Kidney (tissue), 14 donors: ENCODE data around the gene CAMSAP2. TPM values are rescaled to one million over a fixed set of nuclear protein-coding genes. Genes with fewer than 3 reads are reported as not detected.

Source experiments
- DNase-seq, 5 donors: peaks; one replicate each; pipeline ENCODE4 v3.0.0-alpha.2; 2013 to 2020
- FAIRE-seq: peaks from 2 replicates; lab custom pipeline; 2012; peaks lifted over from hg19 to GRCh38; lab: Jason Lieb, UNC
- H3K27ac ChIP-seq, 2 donors: one replicate each; pipeline ENCODE4 v1.7.0; 2013; ENCODE audit warnings: low read depth in 2 of 2, low read length in 2 of 2, inconsistent platforms in 1 of 2
- H3K27me3 ChIP-seq: one replicate; pipeline ENCODE4 v1.7.1; 2013; ENCODE audit warnings: low read length, inconsistent platforms; ENCODE audit not compliant: control insufficient read depth, insufficient read depth
- H3K36me3 ChIP-seq, 3 donors: one replicate each; pipeline versions ENCODE4 v1.7.0 to v1.7.1; 2013; ENCODE audit warnings: low read length in 3 of 3, control low read depth in 1 of 3, inconsistent platforms in 1 of 3; ENCODE audit not compliant: insufficient read depth in 3 of 3, control insufficient read depth in 2 of 3
- H3K4me1 ChIP-seq, 3 donors: one replicate each; pipeline versions ENCODE4 v1.7.0 to v1.7.1; 2013; ENCODE audit warnings: low read length in 3 of 3, inconsistent platforms in 1 of 3, low read depth in 1 of 3; ENCODE audit not compliant: control insufficient read depth in 2 of 3, insufficient read depth in 2 of 3
- H3K4me3 ChIP-seq, 3 donors: one replicate each; pipeline versions ENCODE4 v1.7.0 to v1.8.1; 2013; ENCODE audit warnings: low read length in 3 of 3, control low read depth in 1 of 3, inconsistent platforms in 1 of 3
- H3K9ac ChIP-seq, 3 donors: one replicate each; pipeline versions ENCODE4 v1.7.0 to v1.7.1; 2013; ENCODE audit warnings: low read length in 3 of 3, control low read depth in 1 of 3, inconsistent platforms in 1 of 3
- H3K9me3 ChIP-seq, 3 donors: one replicate each; pipeline versions ENCODE4 v1.7.0 to v1.7.1; 2013; ENCODE audit warnings: low read length in 3 of 3, control low read depth in 1 of 3, inconsistent platforms in 1 of 3; ENCODE audit not compliant: control insufficient read depth in 2 of 3, insufficient read depth in 1 of 3
- CTCF ChIP-seq: IDR thresholded peaks from 3 replicates; pipeline ENCODE4 v1.5.1; 2012; ENCODE audit warnings: mild to moderate bottlenecking, moderate library complexity, borderline replicate concordance; ENCODE audit not compliant: insufficient read depth; ENCODE audit errors: extremely low read depth
- intact Hi-C: fragments of 100-400 bp; cut with DNase I; formaldehyde crosslinking; loops from one replicate; pipeline ENCODE4 v1.11.1; 2022
- polyA plus RNA-seq: library from polyadenylated mRNA; stranded (reverse); fragments of 350-450 nt; fragmentation: Illumina TruSeq; extraction: RNeasy Lipid Tissue Mini Kit (QIAGEN cat#74804); gene quantifications from one replicate; pipeline ENCODE4 v1.2.3, GENCODE V29; 2014; ENCODE audit warnings: low read depth, low replicate concordance; ENCODE audit not compliant: insufficient read depth
- total RNA-seq: library from RNA; stranded (reverse); fragmentation: NEBNext Ultra II Directional; extraction: Animal tissue kit (Norgen Biotek cat#: 25700); gene quantifications from one replicate; pipeline ENCODE4 v1.2.1, GENCODE V29; 2021
- donor health status: control.
- donor health status: control.
- donor health status: control.
- donor health status: control.
- donor health status: control.
- donor health status: DM: yes; HTN: yes; CAD: no.
- donor health status: Normal renal cell carcinoma (clear cell type).

Gene CAMSAP2
- total and polyA plus RNA-seq, 2 donors from 2014 or later, result 7.5 to 30.3 TPM

- no peak for DNase-seq
- no peak overlapping the region for H3K9ac ChIP-seq
- no peak for TF ChIP-seq CTCF
- H3K27ac ChIP-seq, result no peak overlapping the region
- intact Hi-C loops, result no loop called here
- H3K27me3 ChIP-seq, result no peaks in the 10 kb centered on the region
- FAIRE-seq, result no peak
- no peak overlapping the region for H3K4me3 ChIP-seq
- peaks cover 0 to 36% (median 3%) of the 10 kb centered on the region in 3 donors for H3K36me3 ChIP-seq
- H3K9me3 ChIP-seq, result no peaks in the 10 kb centered on the region
- peaks cover 3 to 23% (median 21%) of the 10 kb centered on the region in 3 donors for H3K4me1 ChIP-seq
These were observed 160.3 kb downstream of the CAMSAP2 start for GRCh38 chr1:200899015-200899386.

DNA sequence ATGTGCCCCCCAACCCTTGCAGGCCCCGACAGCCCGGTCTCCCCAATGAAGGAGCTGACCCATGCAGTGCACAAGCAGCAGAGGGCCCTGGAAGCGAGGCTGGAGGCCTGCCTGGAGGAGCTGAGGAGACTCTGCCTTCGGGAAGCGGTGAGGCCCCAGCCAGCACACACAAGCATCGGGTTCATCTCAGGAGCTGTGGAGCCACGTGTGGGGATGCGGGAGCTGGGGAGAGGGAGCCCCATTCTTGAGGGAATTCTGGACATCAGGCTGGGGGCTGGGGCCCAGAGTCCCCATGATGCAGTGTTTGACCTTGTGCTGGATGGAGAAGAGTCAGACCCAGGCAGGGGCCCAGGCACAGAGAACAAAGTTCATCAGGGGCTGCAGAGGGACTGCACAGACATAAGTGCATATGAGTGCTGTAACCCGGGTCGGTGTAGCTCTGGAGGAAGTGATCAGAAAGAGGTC lies 160.8 kb downstream of the CAMSAP2 start:
- FAIRE-seq, result no peak
- no peak for DNase-seq
- Histone ChIP-seq H3K9me3 (no peaks in the 10 kb centered on the region), H3K4me3 (no peak overlapping the region), H3K9ac (no peak overlapping the region), H3K27ac (no peak overlapping the region), H3K36me3 (peaks cover 0 to 36% (median 3%) of the 10 kb centered on the region in 3 donors), H3K27me3 (no peaks in the 10 kb centered on the region), H3K4me1 (peaks cover 3 to 19% (median 17%) of the 10 kb centered on the region in 3 donors)
- TF ChIP-seq CTCF, result no peak
- intact Hi-C loops, result no loop called here

DNA sequence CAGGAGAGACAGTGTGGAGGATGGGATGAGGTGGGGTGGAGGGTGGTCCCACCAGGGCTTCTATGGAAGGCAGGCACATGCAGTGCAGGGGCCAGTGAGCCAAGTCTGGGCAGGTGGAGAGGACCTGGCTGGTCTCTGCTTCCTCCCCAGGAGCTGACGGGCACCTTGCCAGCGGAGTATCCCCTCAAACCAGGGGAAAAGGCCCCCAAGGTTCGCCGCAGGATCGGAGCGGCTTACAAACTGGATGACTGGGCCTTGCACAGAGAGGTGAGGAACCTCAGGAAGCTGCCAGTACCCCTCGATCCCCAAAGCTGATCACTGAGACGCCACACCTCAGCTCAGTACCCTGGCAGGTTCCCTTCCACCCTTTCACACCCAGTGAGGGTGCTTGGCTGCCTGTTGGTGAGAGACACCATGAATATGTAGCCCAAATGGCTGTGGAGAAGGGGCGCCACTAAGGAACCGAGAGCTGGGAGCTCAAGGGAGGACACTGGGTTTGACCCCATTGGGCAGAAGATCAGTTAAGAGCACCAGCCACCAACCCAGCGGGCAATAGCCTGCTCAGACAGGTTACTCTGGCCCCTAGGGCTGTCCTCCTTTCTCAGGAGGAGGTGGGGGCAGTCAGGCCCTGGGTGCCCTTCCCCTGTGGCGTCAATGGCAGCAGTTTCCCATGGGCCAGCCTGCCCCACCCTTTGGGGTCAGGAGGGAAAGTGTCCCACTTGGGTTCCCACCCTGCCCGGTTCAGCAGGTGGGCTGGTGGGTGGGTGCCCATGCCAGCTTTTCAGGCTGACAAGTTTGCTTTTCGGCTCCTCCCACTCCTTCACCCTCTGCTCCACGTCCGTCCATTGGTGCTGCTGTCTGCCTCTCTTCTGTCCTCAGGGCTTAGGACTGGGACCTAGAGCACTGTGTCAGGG lies 161.5 kb downstream of the CAMSAP2 start:
- Histone ChIP-seq H3K4me3 (no peak overlapping the region), H3K9ac (no peak overlapping the region), H3K27ac (no peak overlapping the region), H3K27me3 (no peaks in the 10 kb centered on the region), H3K9me3 (no peaks in the 10 kb centered on the region), H3K4me1 (peaks cover 3 to 18% (median 17%) of the 10 kb centered on the region in 3 donors), H3K36me3 (peaks cover 0 to 36% (median 3%) of the 10 kb centered on the region in 3 donors)
- no peak for TF ChIP-seq CTCF
- FAIRE-seq (no peak), DNase-seq (no peak)
- intact Hi-C loops, result no loop called here
